Adrenal gland (tissue), 5 donors: ENCODE data around the gene DOCK3.

Source experiments
- POLR2A ChIP-seq, 2 donors: fragments of 450-650 bp; IDR thresholded peaks; one replicate each; pipeline ENCODE4 v1.6.1; 2017; ENCODE audit warnings: antibody characterized with exemption in 2 of 2, mild to moderate bottlenecking in 2 of 2, moderate library complexity in 1 of 2
- TF ChIP-seq, protein P1 (sequence below), 6 experiments: fragments of 450-650 bp in 4 of 6; fragments of 200-600 bp in 2 of 6; sonication (generic) in 1 of 6; IDR thresholded peaks; 1 replicate in 5 of 6; 2 replicates in 1 of 6; pipeline versions ENCODE4 v1.5.1 to v1.8.0; 2016 to 2021; ENCODE audit warnings: antibody characterized with exemption in 6 of 6, mild to moderate bottlenecking in 2 of 6, moderate library complexity in 1 of 6
- donor health status: DM: no; HTN: no; CAD: no.

DNA sequence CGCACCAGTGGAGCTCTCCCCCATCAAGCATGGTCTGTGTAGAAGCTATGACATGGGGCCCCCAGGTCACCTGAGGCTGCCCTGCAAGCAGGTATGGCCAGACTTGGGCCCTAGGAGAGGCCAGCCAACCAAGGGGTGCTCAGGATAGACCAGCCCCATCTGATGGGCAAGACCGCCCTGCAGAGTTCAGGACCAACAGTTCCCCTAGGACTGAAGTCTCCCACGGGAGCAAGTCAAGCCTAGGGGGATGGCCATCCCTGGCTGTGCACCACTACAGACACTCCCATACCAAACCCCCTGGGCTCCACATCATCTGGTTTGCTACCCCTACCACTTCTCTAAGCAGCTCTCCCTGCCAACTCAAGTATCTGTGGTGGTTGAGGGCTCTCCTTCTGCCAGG is 568.2 kb downstream of the DOCK3 start:
- TF ChIP-seq, protein P1, sequence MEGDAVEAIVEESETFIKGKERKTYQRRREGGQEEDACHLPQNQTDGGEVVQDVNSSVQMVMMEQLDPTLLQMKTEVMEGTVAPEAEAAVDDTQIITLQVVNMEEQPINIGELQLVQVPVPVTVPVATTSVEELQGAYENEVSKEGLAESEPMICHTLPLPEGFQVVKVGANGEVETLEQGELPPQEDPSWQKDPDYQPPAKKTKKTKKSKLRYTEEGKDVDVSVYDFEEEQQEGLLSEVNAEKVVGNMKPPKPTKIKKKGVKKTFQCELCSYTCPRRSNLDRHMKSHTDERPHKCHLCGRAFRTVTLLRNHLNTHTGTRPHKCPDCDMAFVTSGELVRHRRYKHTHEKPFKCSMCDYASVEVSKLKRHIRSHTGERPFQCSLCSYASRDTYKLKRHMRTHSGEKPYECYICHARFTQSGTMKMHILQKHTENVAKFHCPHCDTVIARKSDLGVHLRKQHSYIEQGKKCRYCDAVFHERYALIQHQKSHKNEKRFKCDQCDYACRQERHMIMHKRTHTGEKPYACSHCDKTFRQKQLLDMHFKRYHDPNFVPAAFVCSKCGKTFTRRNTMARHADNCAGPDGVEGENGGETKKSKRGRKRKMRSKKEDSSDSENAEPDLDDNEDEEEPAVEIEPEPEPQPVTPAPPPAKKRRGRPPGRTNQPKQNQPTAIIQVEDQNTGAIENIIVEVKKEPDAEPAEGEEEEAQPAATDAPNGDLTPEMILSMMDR (IDR thresholded peaks at IDR 0.05) = no peak
- no peak for TF ChIP-seq POLR2A (IDR thresholded peaks at IDR 0.05)
